OCI-LY3 (cell line): ENCODE measurements around the gene PSMB9.

Experiments
- H2AFZ ChIP-seq: fragments of 200-600, 300-600 bp; shearing (Covaris generic); 2 replicates; pipeline ENCODE4 v1.6.0; 2014; ENCODE audit warnings: antibody characterized with exemption, low read depth, low read length
- H3K27ac ChIP-seq: fragments of 200-600, 300-600 bp; sonication (generic); 2 replicates; pipeline ENCODE4 v1.5.1; 2014; ENCODE audit warnings: mild to moderate bottlenecking, low read length, moderate library complexity, mixed read lengths
- H3K27me3 ChIP-seq: fragments of 200-600, 300-600 bp; sonication (generic); 2 replicates; pipeline ENCODE4 v1.6.1; 2014; ENCODE audit warnings: low read depth, low read length, mixed read lengths
- H3K36me3 ChIP-seq: fragments of 200-600, 300-600 bp; sonication (generic); replicated peaks from 2 replicates; pipeline ENCODE3; 2014; ENCODE audit warnings: low read depth, low read length, mixed read lengths
- H3K4me1 ChIP-seq: fragments of 300-600, 200-600 bp; sonication (generic); 2 replicates; pipeline ENCODE4 v1.6.1; 2014; ENCODE audit warnings: low read length, mixed read lengths
- H3K4me2 ChIP-seq: fragments of 200-600, 300-600 bp; sonication (generic); 2 replicates; pipeline ENCODE4 v1.6.1; 2014; ENCODE audit warnings: low read length, mixed read lengths
- H3K4me3 ChIP-seq: fragments of 300-600, 200-600 bp; sonication (generic); 2 replicates; pipeline ENCODE4 v1.5.1; 2014; ENCODE audit warnings: antibody characterized with exemption, mild to moderate bottlenecking, low read length, moderate library complexity
- H3K79me2 ChIP-seq: fragments of 300-600, 200-600 bp; shearing (Covaris generic); 2 replicates; pipeline ENCODE4 v1.6.1; 2014; ENCODE audit warnings: mild to moderate bottlenecking, low read length, mixed read lengths
- H3K9ac ChIP-seq: fragments of 300-600, 200-600 bp; shearing (Covaris generic); 2 replicates; pipeline ENCODE4 v1.6.0; 2014; ENCODE audit warnings: mild to moderate bottlenecking, low read length, moderate library complexity
- H3K9me3 ChIP-seq: fragments of 200-600, 300-600 bp; shearing (Covaris generic); 2 replicates; pipeline ENCODE4 v1.6.1; 2014; ENCODE audit warnings: low read length, mixed read lengths; ENCODE audit not compliant: insufficient read depth
- H4K20me1 ChIP-seq: fragments of 200-600, 300-600 bp; sonication (generic); 2 replicates; pipeline ENCODE4 v1.6.1; 2016; ENCODE audit warnings: low read length, mixed read lengths; ENCODE audit not compliant: insufficient read depth
- EZH2phosphoT487 ChIP-seq: fragments of 200-600 bp; shearing (Covaris generic); IDR thresholded peaks from 2 replicates; pipeline ENCODE4 v1.6.1; 2018; ENCODE audit warnings: antibody characterized with exemption, mixed run types, low read depth
- TF ChIP-seq, protein P1 (sequence below): fragments of 200-600, 300-600 bp; sonication (generic); IDR thresholded peaks from 2 replicates; pipeline ENCODE4 v1.5.1; 2014; ENCODE audit warnings: antibody characterized with exemption, low read length, low read depth

The PSMB9 gene

DNA sequence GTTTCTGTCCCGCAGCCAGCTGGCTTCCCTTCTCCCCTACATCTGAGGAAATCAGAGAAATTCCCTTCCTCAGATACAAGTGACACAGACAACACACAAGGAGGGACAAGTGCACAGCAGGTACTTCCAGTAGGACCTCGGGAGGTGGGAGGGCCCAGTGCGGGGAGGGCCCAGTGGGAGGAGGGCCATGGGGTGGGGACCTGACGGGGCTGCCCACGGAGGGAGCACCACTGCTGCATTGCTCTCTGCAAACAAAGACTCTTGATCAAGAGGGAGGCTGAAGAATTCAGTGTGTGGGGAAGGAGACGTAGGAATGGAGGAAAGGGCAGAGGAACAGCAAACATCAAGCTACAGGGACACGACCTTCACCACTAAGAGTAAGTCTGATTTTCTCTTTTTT lies 24.5 kb upstream of the PSMB9 start:
- Histone ChIP-seq H3K4me3 (no peak overlapping the region), H3K4me2 (no peak overlapping the region), H3K9ac (no peak overlapping the region), H4K20me1 (no peaks in the 10 kb centered on the region), H3K27me3 (no peaks in the 10 kb centered on the region), H2AFZ (no peak overlapping the region), H3K79me2 (no peaks in the 10 kb centered on the region), H3K4me1 (peaks cover 4% of the 10 kb centered on the region; the same call in 1 of the 2 replicates), H3K9me3 (no peaks in the 10 kb centered on the region), H3K27ac (no peak overlapping the region), H3K36me3 (peaks cover 24% of the 10 kb centered on the region)
- no peak for TF ChIP-seq EZH2phosphoT487
- TF ChIP-seq, protein P1, sequence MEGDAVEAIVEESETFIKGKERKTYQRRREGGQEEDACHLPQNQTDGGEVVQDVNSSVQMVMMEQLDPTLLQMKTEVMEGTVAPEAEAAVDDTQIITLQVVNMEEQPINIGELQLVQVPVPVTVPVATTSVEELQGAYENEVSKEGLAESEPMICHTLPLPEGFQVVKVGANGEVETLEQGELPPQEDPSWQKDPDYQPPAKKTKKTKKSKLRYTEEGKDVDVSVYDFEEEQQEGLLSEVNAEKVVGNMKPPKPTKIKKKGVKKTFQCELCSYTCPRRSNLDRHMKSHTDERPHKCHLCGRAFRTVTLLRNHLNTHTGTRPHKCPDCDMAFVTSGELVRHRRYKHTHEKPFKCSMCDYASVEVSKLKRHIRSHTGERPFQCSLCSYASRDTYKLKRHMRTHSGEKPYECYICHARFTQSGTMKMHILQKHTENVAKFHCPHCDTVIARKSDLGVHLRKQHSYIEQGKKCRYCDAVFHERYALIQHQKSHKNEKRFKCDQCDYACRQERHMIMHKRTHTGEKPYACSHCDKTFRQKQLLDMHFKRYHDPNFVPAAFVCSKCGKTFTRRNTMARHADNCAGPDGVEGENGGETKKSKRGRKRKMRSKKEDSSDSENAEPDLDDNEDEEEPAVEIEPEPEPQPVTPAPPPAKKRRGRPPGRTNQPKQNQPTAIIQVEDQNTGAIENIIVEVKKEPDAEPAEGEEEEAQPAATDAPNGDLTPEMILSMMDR = no peak

DNA sequence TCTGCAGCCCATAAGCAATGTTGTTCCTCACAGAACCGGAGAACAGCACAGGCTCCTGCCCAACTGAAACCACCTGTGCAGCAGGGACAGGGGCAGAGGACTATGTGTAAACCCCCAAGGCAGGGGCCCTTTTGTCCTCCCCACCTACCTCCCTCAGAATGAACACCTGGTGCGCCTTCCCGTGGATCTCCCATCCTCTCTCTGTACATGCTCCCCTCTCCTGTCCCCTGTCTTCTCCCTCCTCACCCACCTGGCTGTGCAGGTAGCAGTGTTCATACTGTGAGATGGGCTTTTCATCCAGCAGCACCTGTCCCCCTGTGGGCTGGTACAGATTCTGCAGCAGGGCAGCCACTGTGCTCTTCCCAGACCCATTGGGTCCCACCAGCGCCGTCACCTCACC lies 24.0 kb upstream of the PSMB9 start:
- TF ChIP-seq, protein P1 = no peak
- TF ChIP-seq EZH2phosphoT487 = no peak
- Histone ChIP-seq H3K4me2 (no peak overlapping the region), H3K79me2 (no peaks in the 10 kb centered on the region), H3K9ac (no peak overlapping the region), H3K36me3 (peaks cover 27% of the 10 kb centered on the region), H3K9me3 (no peaks in the 10 kb centered on the region), H3K4me1 (peaks cover 4% of the 10 kb centered on the region; the same call in 1 of the 2 replicates), H3K27me3 (no peaks in the 10 kb centered on the region), H3K4me3 (no peak overlapping the region), H2AFZ (no peak overlapping the region), H3K27ac (no peak overlapping the region), H4K20me1 (no peaks in the 10 kb centered on the region)

DNA sequence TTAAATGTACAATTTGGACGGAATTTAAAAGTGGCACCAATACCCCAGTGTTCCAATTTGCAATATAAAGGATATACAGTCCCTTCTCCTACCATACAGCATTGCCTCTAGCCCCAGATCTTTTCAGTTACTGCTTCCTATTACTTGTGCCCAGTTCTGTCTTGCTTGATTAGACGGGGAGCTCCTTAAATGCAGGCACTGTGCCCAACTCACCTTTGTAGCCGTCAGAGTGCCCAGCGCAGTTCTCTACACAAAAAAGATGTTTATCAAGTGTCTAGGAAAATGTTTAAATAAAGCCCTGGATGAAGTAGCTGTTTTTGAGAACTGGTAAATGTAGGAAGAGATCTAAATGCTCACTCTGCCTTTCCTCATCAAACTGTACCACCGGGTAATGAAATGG lies 23.1 kb upstream of the PSMB9 start:
- Histone ChIP-seq H3K4me1 (peaks cover 4% of the 10 kb centered on the region; the same call in 1 of the 2 replicates), H3K4me3 (no peak overlapping the region), H3K36me3 (peaks cover 36% of the 10 kb centered on the region), H3K27ac (no peak overlapping the region), H2AFZ (no peak overlapping the region), H3K27me3 (no peaks in the 10 kb centered on the region), H3K79me2 (no peaks in the 10 kb centered on the region), H3K9me3 (no peaks in the 10 kb centered on the region), H3K4me2 (no peak overlapping the region), H4K20me1 (no peaks in the 10 kb centered on the region), H3K9ac (no peak overlapping the region)
- no peak for TF ChIP-seq EZH2phosphoT487
- TF ChIP-seq, protein P1 = no peak

DNA sequence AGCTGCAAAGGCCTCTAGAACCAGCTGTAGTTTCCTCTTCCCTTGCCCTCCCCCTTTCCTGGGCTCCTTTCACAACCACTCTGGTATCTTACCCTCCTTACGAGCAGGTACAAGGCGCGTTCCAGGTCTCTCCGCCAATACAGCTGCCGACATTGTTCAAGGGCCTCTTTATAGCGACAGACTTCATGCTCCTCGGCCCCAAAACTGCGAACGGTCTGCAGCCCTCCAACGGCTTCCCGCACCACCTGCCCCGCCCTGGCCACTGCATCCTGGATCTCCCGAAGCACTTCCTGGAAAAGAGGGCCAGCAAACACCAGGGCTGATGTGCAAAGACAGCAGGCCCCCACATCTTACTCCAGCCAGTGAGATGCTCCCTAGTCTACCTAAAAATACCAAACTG lies 21.5 kb upstream of the PSMB9 start:
- Histone ChIP-seq H3K4me1 (peaks cover 11% of the 10 kb centered on the region), H3K27me3 (no peaks in the 10 kb centered on the region), H3K9ac (no peak overlapping the region), H3K36me3 (peaks cover 37% of the 10 kb centered on the region), H3K9me3 (no peaks in the 10 kb centered on the region), H3K4me2 (no peak overlapping the region), H3K4me3 (no peak overlapping the region), H4K20me1 (no peaks in the 10 kb centered on the region), H2AFZ (no peak overlapping the region), H3K79me2 (peaks cover 8% of the 10 kb centered on the region), H3K27ac (no peak overlapping the region)
- TF ChIP-seq, protein P1 = no peak
- no peak for TF ChIP-seq EZH2phosphoT487
